Measurements from ENCODE around the gene GSC2. TPM values are rescaled to one million over a fixed set of nuclear protein-coding genes. Genes with fewer than 3 reads are reported as not detected.

GSC2 gene
- total RNA-seq, 1 donor from 2014 or later = not detected

DNA sequence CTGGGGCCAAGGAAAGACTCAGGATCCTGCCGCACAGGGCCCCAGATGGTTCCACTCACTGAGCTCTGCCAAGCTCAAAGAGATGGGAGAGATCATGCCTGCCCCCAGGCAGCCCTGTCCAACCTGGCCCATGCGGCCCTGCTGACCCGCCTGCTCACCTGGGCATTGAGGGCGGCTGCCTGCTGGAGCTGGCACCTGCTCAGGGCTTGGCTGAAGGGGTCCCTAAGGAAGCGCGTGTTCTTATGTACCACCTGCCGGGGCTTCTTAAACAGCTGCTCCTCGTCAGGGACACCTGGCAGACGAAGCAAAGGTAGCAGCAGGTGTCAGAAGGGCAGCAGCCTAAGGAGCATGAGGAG is 11.1 kb downstream of the GSC2 start:
- Mint-ChIP-seq H3K9me3 (ENCODE audit: low read depth) (no peaks in the 10 kb centered on the region), H3K27me3 (ENCODE audit: low read depth) (no peaks in the 10 kb centered on the region), H3K36me3 (ENCODE audit: low read depth) (peaks cover 34% of the 10 kb centered on the region), H3K4me1 (ENCODE audit: low read depth) (peaks cover 12% of the 10 kb centered on the region), H3K4me3 (ENCODE audit: unreplicated experiment) (no peak overlapping the region), H3K27ac (ENCODE audit: unreplicated experiment) (no peak overlapping the region)
- TF ChIP-seq CTCF (IDR thresholded peaks at IDR 0.05) = no peak
- no peak for DNase-seq (ENCODE audit: low spot score)

GRCh38 chr22:19138217-19139000 is 11.7 kb downstream of the GSC2 start:
- Mint-ChIP-seq H3K4me1 (ENCODE audit: low read depth) (peaks cover 6% of the 10 kb centered on the region), H3K27me3 (ENCODE audit: low read depth) (no peaks in the 10 kb centered on the region), H3K27ac (ENCODE audit: unreplicated experiment) (no peak overlapping the region), H3K9me3 (ENCODE audit: low read depth) (no peaks in the 10 kb centered on the region), H3K4me3 (ENCODE audit: unreplicated experiment) (no peak overlapping the region), H3K36me3 (ENCODE audit: low read depth) (peaks cover 34% of the 10 kb centered on the region)
- DNase-seq (ENCODE audit: low spot score) = no peak
- TF ChIP-seq CTCF (IDR thresholded peaks at IDR 0.05) = no peak

- Mint-ChIP-seq H3K4me1 (ENCODE audit: low read depth) (peaks cover under 1% of the 10 kb centered on the region), H3K27ac (ENCODE audit: unreplicated experiment) (no peak overlapping the region), H3K9me3 (ENCODE audit: low read depth) (no peaks in the 10 kb centered on the region), H3K27me3 (ENCODE audit: low read depth) (no peaks in the 10 kb centered on the region), H3K36me3 (ENCODE audit: low read depth) (peaks cover 40% of the 10 kb centered on the region), H3K4me3 (ENCODE audit: unreplicated experiment) (no peak overlapping the region)
- TF ChIP-seq CTCF (IDR thresholded peaks at IDR 0.05) = no peak
- no peak for DNase-seq (ENCODE audit: low spot score)
Observed at GRCh38 chr22:19137384-19138216, 12.5 kb downstream of the GSC2 start.

GRCh38 chr22:19136915-19137314 is 13.2 kb downstream of the GSC2 start:
- no peaks in the 10 kb centered on the region for H3K9me3 Mint-ChIP-seq (ENCODE audit: low read depth)
- H3K4me3 Mint-ChIP-seq (ENCODE audit: unreplicated experiment) = no peak overlapping the region
- no peaks in the 10 kb centered on the region for H3K4me1 Mint-ChIP-seq (ENCODE audit: low read depth)
- DNase-seq (ENCODE audit: low spot score) = no peak
- H3K27me3 Mint-ChIP-seq (ENCODE audit: low read depth) = no peaks in the 10 kb centered on the region
- no peak for TF ChIP-seq CTCF (IDR thresholded peaks at IDR 0.05)
- peaks cover 41% of the 10 kb centered on the region for H3K36me3 Mint-ChIP-seq (ENCODE audit: low read depth)
- no peak overlapping the region for H3K27ac Mint-ChIP-seq (ENCODE audit: unreplicated experiment)

DNA sequence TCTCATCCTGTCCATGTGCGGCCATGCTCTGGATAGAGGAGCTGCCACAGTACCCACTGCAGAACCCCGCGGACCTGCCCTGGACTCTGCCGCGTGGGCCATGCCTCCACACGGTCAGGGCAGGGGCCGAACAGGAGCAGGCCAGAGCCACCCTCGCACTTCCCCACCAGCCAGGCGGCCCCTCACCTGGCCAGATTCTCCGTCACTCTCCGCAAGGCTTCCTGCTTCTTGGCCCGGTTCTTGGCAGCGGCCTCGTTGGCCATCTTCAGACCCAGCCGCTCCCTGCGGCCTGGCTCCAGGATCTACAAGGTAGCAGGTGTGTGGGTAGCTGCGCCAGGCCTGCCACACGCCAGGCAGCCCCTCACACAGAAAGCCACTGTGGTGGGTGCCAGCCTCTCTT is 15.2 kb downstream of the GSC2 start:
- H3K4me1 Mint-ChIP-seq (ENCODE audit: low read depth) = no peaks in the 10 kb centered on the region
- H3K27ac Mint-ChIP-seq (ENCODE audit: unreplicated experiment) = no peak overlapping the region
- no peaks in the 10 kb centered on the region for H3K27me3 Mint-ChIP-seq (ENCODE audit: low read depth)
- no peak for DNase-seq (ENCODE audit: low spot score)
- TF ChIP-seq CTCF (IDR thresholded peaks at IDR 0.05) = no peak
- peaks cover 41% of the 10 kb centered on the region for H3K36me3 Mint-ChIP-seq (ENCODE audit: low read depth)
- no peak overlapping the region for H3K4me3 Mint-ChIP-seq (ENCODE audit: unreplicated experiment)
- H3K9me3 Mint-ChIP-seq (ENCODE audit: low read depth) = no peaks in the 10 kb centered on the region
